ENCODE measurements around the gene NAALADL2. TPM values are rescaled to one million over a fixed set of nuclear protein-coding genes. Genes with fewer than 3 reads are reported as not detected.

NAALADL2 gene
- polyA plus RNA-seq, 3 donors = not detected

GRCh38 chr3:175127075-175127662, 268.0 kb downstream of the NAALADL2 start:
- Histone ChIP-seq H3K9ac (ENCODE audit: insufficient read depth, low read length, poor library complexity, severe bottlenecking) (no peak overlapping the region), H3K27me3 (ENCODE audit: control insufficient read depth in 2 of 2, insufficient read depth in 2 of 2, low read length in 2 of 2) (no peaks in the 10 kb centered on the region), H2AFZ (ENCODE audit: insufficient read depth, low read depth, low read length, poor library complexity, severe bottlenecking) (no peak overlapping the region), H4K20me1 (ENCODE audit: insufficient read depth, low read length) (no peaks in the 10 kb centered on the region), H3K9me3 (replicated peaks in 1 of 2; ENCODE audit: control insufficient read depth in 1 of 2, insufficient read depth in 1 of 2, low read length in 2 of 2) (peaks cover 0 to 5% of the 10 kb centered on the region in 2 donors), H3K4me3 (replicated peaks in 1 of 3; ENCODE audit: low read depth in 2 of 3, low read length in 3 of 3) (no peak overlapping the region), H3K36me3 (replicated peaks in 1 of 2; ENCODE audit: control insufficient read depth in 1 of 2, insufficient read depth in 2 of 2, low read length in 2 of 2) (no peaks in the 10 kb centered on the region), H3K79me2 (ENCODE audit: insufficient read depth, low read length) (no peaks in the 10 kb centered on the region), H3K4me2 (replicated peaks; ENCODE audit: extremely low read depth, low read length, poor library complexity, severe bottlenecking) (no peak overlapping the region), H3K27ac (ENCODE audit: low read depth in 1 of 2, low read length in 2 of 2) (no peak overlapping the region), H3K4me1 (ENCODE audit: control insufficient read depth in 1 of 2, insufficient read depth in 2 of 2, low read length in 2 of 2) (no peaks in the 10 kb centered on the region)
- Mint-ChIP-seq H3K27ac (no peak overlapping the region), H3K9me3 (peaks cover 0 to 7% (median 2%) of the 10 kb centered on the region in 7 donors), H3K4me1 (no peaks in the 10 kb centered on the region), H3K4me3 (no peak overlapping the region), H3K27me3 (ENCODE audit: low read depth in 3 of 3) (no peaks in the 10 kb centered on the region), H3K36me3 (no peaks in the 10 kb centered on the region)
- 83% methylated on average over 1 of the region's 3 CpGs for WGBS (ENCODE audit: insufficient coverage)
- DNase-seq = no peak
- no peak for TF ChIP-seq CTCF (IDR thresholded peaks at IDR 0.05)
- intact Hi-C loops (cut with micrococcal nuclease) = no loop called here

GRCh38 chr3:175129126-175129525, 270.0 kb downstream of the NAALADL2 start:
- H3K27ac ChIP-seq (ENCODE audit: low read depth in 1 of 2, low read length in 2 of 2) = no peak overlapping the region
- H3K4me3 ChIP-seq (replicated peaks in 1 of 3; ENCODE audit: low read depth in 2 of 3, low read length in 3 of 3) = no peak overlapping the region
- no peak overlapping the region for H3K27ac Mint-ChIP-seq
- H3K36me3 ChIP-seq (replicated peaks in 1 of 2; ENCODE audit: control insufficient read depth in 1 of 2, insufficient read depth in 2 of 2, low read length in 2 of 2) = no peaks in the 10 kb centered on the region
- H2AFZ ChIP-seq (ENCODE audit: insufficient read depth, low read depth, low read length, poor library complexity, severe bottlenecking) = no peak overlapping the region
- H3K27me3 ChIP-seq (ENCODE audit: control insufficient read depth in 2 of 2, insufficient read depth in 2 of 2, low read length in 2 of 2) = no peaks in the 10 kb centered on the region
- H3K4me2 ChIP-seq (replicated peaks; ENCODE audit: extremely low read depth, low read length, poor library complexity, severe bottlenecking) = no peak overlapping the region
- no peak overlapping the region for H3K9ac ChIP-seq (ENCODE audit: insufficient read depth, low read length, poor library complexity, severe bottlenecking)
- no peak overlapping the region for H3K4me3 Mint-ChIP-seq
- no peaks in the 10 kb centered on the region for H3K36me3 Mint-ChIP-seq
- no peaks in the 10 kb centered on the region for H4K20me1 ChIP-seq (ENCODE audit: insufficient read depth, low read length)
- H3K9me3 ChIP-seq (replicated peaks in 1 of 2; ENCODE audit: control insufficient read depth in 1 of 2, insufficient read depth in 1 of 2, low read length in 2 of 2) = peaks cover 4 to 5% of the 10 kb centered on the region in 2 donors
- peaks cover 4 to 15% (median 6%) of the 10 kb centered on the region in 7 donors for H3K9me3 Mint-ChIP-seq
- no peaks in the 10 kb centered on the region for H3K4me1 ChIP-seq (ENCODE audit: control insufficient read depth in 1 of 2, insufficient read depth in 2 of 2, low read length in 2 of 2)
- H3K4me1 Mint-ChIP-seq = no peaks in the 10 kb centered on the region
- H3K79me2 ChIP-seq (ENCODE audit: insufficient read depth, low read length) = no peaks in the 10 kb centered on the region
- no peaks in the 10 kb centered on the region for H3K27me3 Mint-ChIP-seq (ENCODE audit: low read depth in 3 of 3)
- WGBS (ENCODE audit: insufficient coverage) = no CpG with 5 or more reads among the region's 2 CpGs
- DNase-seq = no peak
- no peak for TF ChIP-seq CTCF (IDR thresholded peaks at IDR 0.05)
- intact Hi-C loops (cut with micrococcal nuclease) = no loop called here

Measured in CD14-positive monocyte (primary cell).